ENCODE results near the gene COQ3. TPM values are rescaled to one million over a fixed set of nuclear protein-coding genes. Genes with fewer than 3 reads are reported as not detected.

Gene COQ3
- polyA plus RNA-seq, 1 donor from 2014 or later, result 23.0 TPM

DNA sequence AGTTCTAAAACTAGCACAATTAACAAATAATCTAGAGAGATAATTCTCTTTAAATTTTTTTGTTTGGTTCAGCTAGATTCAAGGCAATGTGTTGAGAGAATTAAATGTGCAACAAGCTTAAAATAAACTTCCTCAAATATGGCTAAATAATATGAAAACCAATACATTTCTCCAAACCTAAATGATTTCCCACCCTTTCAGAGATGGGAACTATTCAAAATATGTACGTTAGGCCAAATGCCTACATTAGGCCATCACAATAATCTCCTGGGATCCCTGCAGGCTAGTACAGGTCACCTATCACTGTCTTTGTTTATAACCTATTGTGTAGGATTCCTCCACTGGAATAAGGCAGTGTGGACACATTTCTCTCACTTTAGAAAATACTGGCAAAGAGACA, 46.2 kb downstream of the COQ3 start:
- no peaks in the 10 kb centered on the region for H3K9me2 ChIP-seq (ENCODE audit: insufficient read depth, low read length)
- H3K9ac ChIP-seq (ENCODE audit: low read length), result peak overlapping the region; percentile 96
- H3K36me3 ChIP-seq (ENCODE audit: insufficient read depth, low read length), result no peaks in the 10 kb centered on the region
- H4K20me1 ChIP-seq (ENCODE audit: insufficient read depth), result no peaks in the 10 kb centered on the region
- peak overlapping the region; percentile 83 for H3K27ac ChIP-seq (ENCODE audit: low read length)
- H3K79me2 ChIP-seq (replicated peaks; ENCODE audit: insufficient read depth, low read length), result peaks cover 41% of the 10 kb centered on the region
- peak overlapping the region; percentile 99 for H3K4me2 ChIP-seq (ENCODE audit: low read length)
- no peaks in the 10 kb centered on the region for H3K9me3 ChIP-seq (ENCODE audit: low read length)
- peak overlapping the region; percentile 96 for H3K4me3 ChIP-seq (ENCODE audit: low read length)
- H2AFZ ChIP-seq (ENCODE audit: low read depth, low read length), result peak overlapping the region; percentile 89
- no peaks in the 10 kb centered on the region for H3K27me3 ChIP-seq (ENCODE audit: insufficient read depth, low read depth, low read length)
- H3F3A ChIP-seq (ENCODE audit: insufficient read depth, low read length, poor library complexity, severe bottlenecking), result no peaks in the 10 kb centered on the region
- TF ChIP-seq REST (IDR thresholded peaks at IDR 0.05; ENCODE audit: borderline replicate concordance) (no peak), MXI1 (conservative IDR thresholded peaks at IDR 0.05; ENCODE audit: poor library complexity, severe bottlenecking) (no peak), SMC3 (conservative IDR thresholded peaks at IDR 0.05; ENCODE audit: poor library complexity) (no peak), POLR2AphosphoS5 (IDR thresholded peaks at IDR 0.05) (no peak), RAD21 (conservative IDR thresholded peaks at IDR 0.05) (no peak), TAF1 (IDR thresholded peaks at IDR 0.05; ENCODE audit: low read depth) (no peak)

- peak overlapping the region; percentile 96 for H3K4me3 ChIP-seq (ENCODE audit: low read length)
- no peak overlapping the region for H3K27ac ChIP-seq (ENCODE audit: low read length)
- H2AFZ ChIP-seq (ENCODE audit: low read depth, low read length), result no peak overlapping the region
- H3K9me3 ChIP-seq (ENCODE audit: low read length), result no peaks in the 10 kb centered on the region
- no peaks in the 10 kb centered on the region for H3K36me3 ChIP-seq (ENCODE audit: insufficient read depth, low read length)
- H3K9ac ChIP-seq (ENCODE audit: low read length), result no peak overlapping the region
- H3K9me2 ChIP-seq (ENCODE audit: insufficient read depth, low read length), result no peaks in the 10 kb centered on the region
- H3K27me3 ChIP-seq (ENCODE audit: insufficient read depth, low read depth, low read length), result no peaks in the 10 kb centered on the region
- peaks cover 43% of the 10 kb centered on the region for H3K79me2 ChIP-seq (replicated peaks; ENCODE audit: insufficient read depth, low read length)
- no peaks in the 10 kb centered on the region for H4K20me1 ChIP-seq (ENCODE audit: insufficient read depth)
- H3K4me2 ChIP-seq (ENCODE audit: low read length), result no peak overlapping the region
- TF ChIP-seq EZH2 (IDR thresholded peaks at IDR 0.05; ENCODE audit: borderline replicate concordance, insufficient read depth, low read length, poor library complexity, severe bottlenecking) (no peak), REST (IDR thresholded peaks at IDR 0.05; ENCODE audit: borderline replicate concordance) (no peak), RAD21 (conservative IDR thresholded peaks at IDR 0.05) (no peak), EP300 (conservative IDR thresholded peaks at IDR 0.05; ENCODE audit: poor library complexity, severe bottlenecking) (no peak)
- H3F3A ChIP-seq (ENCODE audit: insufficient read depth, low read length, poor library complexity, severe bottlenecking), result no peaks in the 10 kb centered on the region
Measured at GRCh38 chr6:99346595-99346994, 47.4 kb downstream of the COQ3 start.

Data from neural cell (in vitro differentiated cells).